HG03342 (cell line): ENCODE measurements around the gene TMEM179.

Experiments
- ATAC-seq: cut with Tn5 transposase; IDR thresholded peaks from one replicate; pipeline ENCODE4 v1.9.1; 2021; ENCODE audit warnings: mild to moderate bottlenecking, moderate library complexity; ENCODE audit not compliant: unreplicated experiment

Gene TMEM179

DNA sequence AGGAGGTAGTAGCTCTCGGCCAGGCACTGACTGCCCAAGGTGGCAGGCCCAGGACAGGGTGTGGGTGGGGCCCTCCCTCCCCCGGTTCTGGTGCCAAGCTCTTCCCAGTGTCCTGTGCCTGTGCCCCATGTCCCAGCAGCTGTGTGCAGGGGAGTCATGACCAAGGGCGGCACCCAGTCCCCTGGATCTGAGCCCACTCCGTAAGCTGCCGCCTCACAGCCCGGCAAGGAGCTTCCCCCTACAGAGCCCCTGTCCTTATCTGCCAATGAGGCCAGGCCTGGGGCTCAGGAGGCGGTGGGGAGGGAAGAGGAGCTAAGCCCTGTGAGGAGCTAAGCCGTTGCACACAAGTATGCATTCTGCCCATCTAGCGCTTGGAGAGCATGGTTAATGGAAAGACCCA, 30.6 kb downstream of the TMEM179 start:
- ATAC-seq, result no peak

GRCh38 chr14:104572668-104573067, 31.9 kb downstream of the TMEM179 start:
- no peak for ATAC-seq

DNA sequence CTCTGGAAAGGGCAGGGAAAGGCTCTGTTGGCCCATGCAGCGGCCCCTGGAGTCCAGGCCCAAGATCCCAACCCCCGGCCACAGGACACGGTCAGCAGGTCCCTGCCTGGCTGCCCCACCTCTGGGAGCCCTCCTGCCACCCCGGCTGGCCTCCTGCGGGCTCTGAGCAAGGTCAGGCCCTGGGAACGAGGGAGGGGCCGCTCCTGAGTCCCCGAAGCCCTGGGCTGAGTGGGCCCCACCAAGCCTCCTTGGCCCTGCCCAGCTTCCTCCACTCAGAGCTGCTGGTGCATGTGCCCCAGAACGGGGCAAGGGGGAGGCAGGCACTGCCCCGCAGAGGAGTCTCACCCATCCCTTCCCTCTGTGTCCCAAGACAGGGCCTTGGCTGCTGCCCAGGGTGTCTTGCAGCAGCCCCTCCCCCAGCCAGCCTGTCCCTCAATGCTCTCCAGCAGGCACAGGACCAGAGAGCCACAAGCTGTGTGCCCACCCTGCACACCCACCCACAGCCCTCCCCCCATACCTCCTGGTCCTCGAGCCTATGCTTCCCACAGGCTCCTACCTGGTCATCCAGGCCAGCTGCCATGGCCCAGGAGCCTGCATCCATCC, 32.4 kb downstream of the TMEM179 start:
- no peak for ATAC-seq

DNA sequence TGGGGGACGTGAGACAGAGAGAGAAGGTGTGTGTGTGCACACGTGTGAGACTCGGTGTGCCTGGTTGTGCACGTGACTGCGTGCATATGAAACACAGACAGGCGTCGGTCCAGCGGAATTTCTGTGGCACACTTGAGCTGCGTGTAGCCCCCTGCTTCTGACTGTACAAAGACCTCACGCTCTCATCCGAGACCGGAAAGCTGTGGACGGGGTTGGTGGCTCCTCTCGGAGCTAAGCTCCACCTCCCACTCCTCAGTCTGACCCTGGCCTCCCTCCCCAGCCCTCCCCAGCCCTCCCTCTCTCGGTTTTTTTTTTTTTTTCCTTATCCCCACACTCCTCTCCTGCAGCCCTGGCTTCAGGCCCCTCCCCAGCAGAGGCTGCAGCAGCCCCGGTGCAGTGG, 33.3 kb downstream of the TMEM179 start:
- ATAC-seq, result no peak

GRCh38 chr14:104569435-104569834, 35.1 kb downstream of the TMEM179 start:
- no peak for ATAC-seq

DNA sequence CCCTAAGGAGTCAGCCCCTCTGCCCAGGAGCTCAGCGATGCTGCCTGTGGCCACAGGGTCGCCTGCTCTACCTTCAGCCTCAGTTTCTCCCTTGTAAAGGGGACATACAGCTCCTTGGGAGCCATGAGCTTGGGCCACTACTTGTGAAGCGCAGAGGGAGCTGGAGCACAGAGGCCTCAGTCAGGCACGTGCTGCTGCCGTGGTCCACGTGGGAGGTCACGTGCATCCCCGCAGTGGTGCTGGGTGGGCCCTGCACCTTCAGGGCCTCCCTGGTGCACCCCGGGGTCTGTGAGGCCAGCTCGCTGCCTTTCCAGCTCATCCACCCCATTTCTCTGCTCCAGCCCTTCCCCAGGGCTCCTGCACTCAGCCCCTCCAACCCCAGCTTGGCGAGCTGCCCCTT, 36.0 kb downstream of the TMEM179 start:
- no peak for ATAC-seq

- no peak for ATAC-seq
Measured at GRCh38 chr14:104567957-104568225, 36.7 kb downstream of the TMEM179 start.

DNA sequence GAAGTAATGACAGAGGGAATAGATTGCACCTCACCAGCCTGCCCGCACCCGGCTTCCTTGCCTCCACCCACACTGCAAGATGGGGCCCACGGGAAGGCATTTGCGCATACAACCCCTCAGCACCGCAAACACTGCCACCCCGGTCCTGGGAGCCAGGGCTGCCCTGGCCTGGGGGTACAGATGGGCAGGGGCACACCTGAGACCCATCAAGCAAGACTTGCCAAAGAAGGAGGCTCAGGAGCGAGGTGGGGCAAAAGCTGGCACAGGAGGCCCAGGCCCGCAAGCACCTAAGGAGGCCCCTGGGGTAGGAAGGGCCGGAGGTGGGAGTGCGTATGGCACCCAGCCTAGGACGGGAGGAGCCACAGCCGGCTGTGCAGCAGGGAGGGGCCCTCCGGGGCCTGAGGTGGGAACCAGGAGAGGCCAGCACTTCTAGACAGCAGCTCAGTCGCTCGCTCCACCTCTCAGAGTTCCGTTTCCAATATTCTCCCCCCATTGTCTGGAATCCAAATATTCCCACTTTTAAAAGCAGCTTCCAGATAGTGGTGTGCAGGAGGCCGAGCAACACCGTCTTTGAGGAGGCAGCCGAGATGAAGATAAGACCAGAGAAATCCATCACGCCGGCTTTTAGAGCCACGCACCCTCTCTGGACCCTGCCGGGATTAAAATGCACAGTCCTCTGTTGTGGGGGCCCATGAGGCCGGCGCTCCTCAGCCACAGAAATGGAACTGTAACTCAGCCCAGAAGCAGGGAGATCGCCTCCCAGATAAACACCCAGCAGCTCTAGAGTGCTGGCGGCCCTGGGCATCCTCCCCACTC, 37.2 kb downstream of the TMEM179 start:
- ATAC-seq, result no peak

GRCh38 chr14:104564744-104565679, 39.6 kb downstream of the TMEM179 start:
- ATAC-seq, result no peak

DNA sequence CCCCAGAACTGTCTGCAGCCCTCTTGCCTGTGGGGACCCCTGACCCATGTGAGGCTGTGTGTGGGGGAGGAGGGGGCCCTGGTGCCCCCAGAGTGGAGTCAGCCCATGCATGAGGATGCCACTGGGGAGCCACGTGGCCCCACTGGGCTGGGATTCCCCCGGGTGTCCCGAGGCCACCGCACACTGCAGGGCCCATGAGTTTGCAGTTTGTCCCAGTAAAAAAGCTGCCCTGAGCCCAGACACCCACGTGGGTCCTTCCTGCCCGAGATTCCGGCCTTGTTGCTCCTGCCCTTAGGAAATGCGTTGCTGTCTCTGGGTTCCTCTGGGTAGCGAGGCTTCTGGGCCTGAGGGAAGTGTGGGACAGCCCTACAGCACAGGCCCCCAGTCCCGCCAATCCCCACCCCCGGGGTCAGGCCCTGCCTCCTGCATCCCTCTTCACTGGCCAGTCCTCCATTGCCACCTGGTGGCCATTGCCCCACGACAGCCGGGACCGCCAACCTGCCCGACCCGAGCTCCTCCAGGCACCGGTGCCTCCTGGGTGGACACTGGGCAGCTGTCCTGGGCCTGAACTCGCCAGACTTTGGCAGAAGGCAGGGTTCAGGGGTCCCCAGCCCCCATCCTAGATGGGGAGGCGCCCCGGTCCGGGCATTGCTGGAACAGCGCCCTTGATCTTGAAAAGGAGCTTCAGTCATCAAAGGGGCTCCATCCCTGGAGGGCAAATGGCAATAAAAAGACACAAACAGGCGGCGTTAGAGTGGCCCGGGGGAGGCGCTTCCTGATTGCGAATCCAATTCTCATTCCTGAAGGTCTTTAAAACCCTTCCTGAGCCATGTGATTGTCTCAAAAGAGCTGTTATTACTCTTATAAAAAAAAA, 40.6 kb downstream of the TMEM179 start:
- no peak for ATAC-seq

DNA sequence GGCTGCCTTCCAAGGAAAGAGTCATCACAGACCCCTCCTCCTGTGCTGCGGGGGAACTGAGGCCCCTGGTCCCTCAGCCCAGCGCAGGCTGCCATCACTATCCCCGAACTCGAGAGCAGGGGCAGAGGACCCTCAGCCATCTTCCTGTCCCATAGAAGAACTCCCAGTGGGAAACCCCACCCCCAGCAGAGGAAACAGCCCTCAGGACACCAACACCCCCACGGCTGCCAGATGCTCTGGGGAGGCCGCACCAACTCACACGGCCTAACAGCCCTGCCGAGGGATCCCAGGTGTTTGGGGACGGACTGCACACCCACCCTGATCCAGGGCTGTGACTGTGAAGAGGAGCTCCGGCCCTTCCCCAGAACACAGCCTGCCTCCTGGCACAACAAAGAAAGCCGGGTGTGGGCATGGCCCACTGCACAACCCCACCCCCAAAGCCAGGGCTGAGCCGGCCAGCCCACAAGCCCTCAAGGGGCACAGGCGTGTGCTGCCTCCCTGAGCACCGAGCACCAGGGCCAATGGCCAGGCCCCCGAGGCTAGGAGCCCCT, 41.3 kb downstream of the TMEM179 start:
- no peak for ATAC-seq

DNA sequence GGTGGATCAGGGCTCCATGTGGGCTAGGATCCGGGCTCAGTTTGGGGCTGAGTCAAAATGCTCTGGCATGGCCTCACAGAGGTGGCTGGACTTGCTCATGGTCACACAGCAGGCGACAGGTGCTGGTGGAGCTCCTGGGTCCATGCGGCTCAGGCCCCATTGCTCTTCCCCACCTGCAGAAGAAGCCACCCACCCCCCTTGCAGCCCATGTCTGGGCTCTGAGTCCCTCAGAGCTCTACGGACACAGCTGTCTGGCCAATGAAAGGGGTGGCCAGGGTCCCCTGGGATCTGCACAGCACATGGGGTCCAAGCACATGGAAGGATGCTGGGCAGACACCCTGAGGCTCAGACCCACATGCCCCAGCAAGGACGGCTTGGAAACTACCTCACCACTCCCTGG, 42.0 kb downstream of the TMEM179 start:
- no peak for ATAC-seq

DNA sequence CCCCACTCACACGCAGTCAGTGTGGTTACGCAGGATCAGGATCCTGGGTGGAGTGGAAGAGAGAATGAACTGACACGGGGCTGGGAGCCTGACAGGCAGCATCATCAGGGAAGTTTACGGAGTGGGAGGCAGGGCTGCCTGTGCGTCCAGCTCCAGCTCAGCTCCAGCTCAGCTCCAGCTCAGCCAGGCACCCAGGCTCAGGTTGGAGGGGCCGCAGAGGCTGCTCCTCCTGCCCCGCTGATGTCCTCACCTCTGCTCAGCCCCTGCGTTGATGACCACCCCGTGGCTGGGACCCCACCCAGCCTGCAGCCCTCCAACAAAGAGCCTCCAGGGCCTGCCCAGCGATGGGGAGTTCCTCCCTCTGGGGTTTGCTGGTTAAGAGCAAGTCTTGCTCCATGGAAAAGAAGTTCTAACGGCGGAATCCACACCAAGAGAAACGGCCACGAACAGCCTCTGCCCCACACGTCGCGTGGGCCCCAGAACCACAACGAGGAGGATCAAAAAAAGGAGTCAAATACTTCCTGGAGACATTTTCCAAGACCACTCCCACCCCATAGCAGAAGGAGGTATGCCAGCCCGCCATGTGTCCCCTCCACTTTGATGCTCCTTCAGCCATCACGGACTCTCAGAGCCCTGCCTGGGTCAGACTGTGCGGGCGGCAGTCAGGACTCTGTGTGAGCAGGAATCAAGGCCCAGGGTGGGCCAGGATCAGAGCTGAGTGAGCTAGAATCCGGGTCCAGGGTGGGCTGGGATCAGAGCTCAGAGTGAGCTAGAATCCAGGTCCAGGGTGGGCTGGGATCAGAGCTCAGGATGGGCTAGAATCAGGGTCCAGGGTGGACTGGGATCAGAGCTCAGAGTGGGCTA, 42.7 kb downstream of the TMEM179 start:
- ATAC-seq, result no peak

- no peak for ATAC-seq
Measured at GRCh38 chr14:104561124-104561557, 43.4 kb downstream of the TMEM179 start.

DNA sequence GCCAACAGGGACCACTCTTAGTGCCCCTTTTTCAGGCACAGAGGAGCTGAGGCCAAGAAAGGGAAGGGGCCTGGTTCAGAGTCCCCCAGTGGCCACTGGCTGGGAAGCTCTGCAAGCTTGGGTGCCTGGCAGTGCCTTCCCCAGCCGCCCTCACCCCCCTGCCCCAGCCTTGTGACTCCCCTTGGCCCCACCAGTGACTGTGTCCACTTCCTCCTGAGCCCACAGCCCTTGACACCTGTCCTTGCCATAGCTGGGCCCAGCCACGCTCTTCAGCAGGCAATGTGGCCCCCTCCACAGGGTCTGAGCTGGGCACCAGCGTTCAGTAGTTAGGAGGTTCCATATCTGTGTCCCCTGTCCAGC, 44.0 kb downstream of the TMEM179 start:
- ATAC-seq, result no peak

- ATAC-seq, result no peak
Measured at GRCh38 chr14:104559804-104560585, 44.6 kb downstream of the TMEM179 start.

GRCh38 chr14:104559028-104559803, 45.4 kb downstream of the TMEM179 start:
- ATAC-seq, result no peak
